ACHN (cell line): ENCODE data around the gene SLC24A4.

Experiments
- DNase-seq: peaks from one replicate; pipeline ENCODE4 v3.0.0-alpha.2; 2015
- in situ Hi-C: cut with HindIII; loops from 2 replicates; pipeline ENCODE4 v1.10.0; 2017; ENCODE audit warnings: low sequenced_read_pairs, low pct_ligation_motif_present, low pct_unique_long_range_greater_than_20kb

The SLC24A4 gene

DNA sequence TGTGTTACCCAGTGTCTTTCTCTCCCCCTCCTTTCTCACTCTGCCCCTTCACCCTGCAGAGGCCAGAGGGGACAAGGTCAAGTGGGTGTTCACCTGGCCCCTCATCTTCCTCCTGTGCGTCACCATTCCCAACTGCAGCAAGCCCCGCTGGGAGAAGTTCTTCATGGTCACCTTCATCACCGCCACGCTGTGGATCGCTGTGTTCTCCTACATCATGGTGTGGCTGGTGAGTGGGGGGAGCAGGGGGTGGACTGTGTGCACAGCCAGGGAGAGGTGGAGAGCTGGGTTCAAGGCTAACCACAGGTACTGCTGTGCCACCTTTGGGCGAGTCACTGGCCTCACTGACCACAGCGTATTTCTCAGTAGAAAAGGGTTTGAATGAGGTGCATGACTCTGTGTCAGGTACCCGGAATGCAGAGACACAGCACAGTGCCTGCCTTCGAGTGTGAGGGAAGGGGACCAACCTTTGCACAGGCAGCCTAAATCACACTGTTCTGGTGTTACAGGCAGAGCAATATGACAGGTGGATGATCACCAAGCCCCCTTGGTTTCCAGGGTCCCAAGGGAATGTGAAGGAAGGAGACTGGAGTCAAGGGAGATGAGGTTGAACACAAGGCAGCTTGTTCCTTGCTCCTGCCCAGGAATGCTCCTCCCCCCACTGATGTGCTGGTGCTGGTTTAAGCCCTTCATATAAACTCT lies 159.8 kb downstream of the SLC24A4 start:
- in situ Hi-C loops, result no loop called here
- DNase-seq, result no peak

- in situ Hi-C loops, result no loop called here
- DNase-seq, result no peak
These were observed 161.3 kb downstream of the SLC24A4 start for GRCh38 chr14:92484132-92484823.

GRCh38 chr14:92486881-92487280 lies 163.9 kb downstream of the SLC24A4 start:
- in situ Hi-C loops, result no loop called here
- no peak for DNase-seq

GRCh38 chr14:92487513-92488133 lies 164.7 kb downstream of the SLC24A4 start:
- in situ Hi-C loops, result no loop called here
- no peak for DNase-seq

- DNase-seq, result no peak
- in situ Hi-C loops, result no loop called here
These were observed 166.7 kb downstream of the SLC24A4 start for GRCh38 chr14:92489394-92490238.

DNA sequence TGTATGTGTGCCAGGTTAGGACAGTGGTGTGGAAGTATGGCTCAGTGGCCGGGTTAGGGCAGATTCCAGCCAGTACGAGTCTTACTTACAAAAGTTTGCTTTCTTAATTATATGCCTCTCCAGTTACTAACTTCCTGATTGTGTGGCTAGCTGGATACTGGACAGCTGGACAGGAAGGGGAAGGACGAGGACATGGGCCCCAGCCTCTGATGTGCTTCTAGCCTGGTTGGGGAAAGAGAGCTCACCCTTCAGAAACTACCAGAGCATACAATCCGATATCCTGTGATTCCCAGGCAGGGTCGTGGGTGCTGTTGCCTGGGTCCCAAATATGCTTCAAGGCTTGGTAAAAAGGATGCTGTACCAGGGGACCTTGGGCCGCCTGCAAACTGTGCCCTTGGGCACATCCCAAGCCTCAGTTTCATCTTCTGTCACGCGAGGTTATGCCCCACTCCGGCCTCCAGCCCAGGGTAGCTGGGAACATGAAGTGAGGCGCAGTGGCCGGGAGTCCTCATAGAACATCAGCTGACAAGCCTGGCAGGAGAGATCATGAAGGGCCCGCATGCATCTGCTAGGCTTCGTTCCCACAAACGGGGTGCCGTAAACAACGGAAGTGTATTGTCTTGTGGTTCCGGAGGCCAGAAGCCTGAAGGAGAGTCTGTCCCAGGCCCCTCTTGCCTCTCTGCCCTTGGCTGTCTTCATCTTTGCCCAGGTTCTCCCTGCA lies 167.4 kb downstream of the SLC24A4 start:
- no peak for DNase-seq
- in situ Hi-C loops, result no loop called here

DNA sequence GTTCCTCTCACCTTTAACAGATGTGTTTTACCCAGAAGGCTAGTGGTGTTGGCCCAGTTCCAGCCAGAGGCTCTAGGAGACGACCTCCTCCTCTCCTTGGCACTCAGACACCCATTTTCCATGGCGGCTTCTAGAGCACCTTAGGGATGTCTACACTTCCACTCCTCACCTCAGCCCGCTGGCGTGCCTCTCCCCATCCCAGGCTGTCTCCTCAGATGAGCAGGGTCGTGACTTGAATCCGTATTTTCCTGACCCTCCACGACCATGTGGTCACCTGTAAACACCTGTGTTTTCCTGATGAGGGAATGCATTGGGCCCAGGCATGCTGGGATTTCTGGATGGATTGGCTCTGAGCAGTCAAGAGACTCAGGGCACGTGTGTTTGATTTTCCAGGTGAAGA lies 168.8 kb downstream of the SLC24A4 start:
- in situ Hi-C loops, result no loop called here
- DNase-seq, result no peak

DNA sequence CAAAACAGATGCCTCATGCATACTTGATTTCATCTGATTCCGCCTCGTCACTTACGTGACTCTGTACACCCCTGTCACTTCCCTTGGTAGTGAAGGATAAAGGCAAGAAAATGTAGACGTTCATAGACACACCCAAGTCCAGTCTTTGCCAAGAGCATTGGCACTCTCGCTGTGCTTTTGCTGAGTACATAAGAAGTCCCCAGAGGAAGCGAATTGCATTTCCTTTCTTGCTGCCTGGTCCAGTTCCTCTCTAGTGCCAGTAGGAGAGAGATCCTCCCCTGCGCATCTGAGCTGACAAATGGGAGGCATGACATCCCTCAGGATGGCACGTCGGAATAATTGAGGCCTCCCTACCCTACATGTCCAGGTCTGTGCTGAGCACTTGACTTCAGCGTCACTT lies 169.3 kb downstream of the SLC24A4 start:
- in situ Hi-C loops, result no loop called here
- no peak for DNase-seq

DNA sequence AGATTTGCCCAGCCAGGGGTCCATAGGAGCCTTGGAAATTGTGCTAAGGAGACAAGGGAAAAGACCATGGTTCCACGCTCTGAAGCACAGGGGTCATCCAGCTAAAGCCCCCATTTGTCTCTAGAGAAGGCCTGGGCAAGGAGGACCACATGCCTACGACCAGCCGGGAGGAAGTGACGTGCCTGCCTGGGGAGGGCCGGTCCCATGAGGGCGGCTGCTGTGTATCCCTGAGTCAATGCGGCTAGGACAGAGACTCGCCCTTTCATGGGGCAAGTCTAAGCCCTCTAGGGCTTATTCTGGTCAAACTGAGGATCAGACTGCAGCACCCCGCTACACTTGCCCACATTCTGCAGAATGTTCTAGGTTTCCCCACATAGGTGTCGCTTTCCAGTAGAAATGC lies 170.1 kb downstream of the SLC24A4 start:
- DNase-seq, result no peak
- in situ Hi-C loops, result no loop called here

DNA sequence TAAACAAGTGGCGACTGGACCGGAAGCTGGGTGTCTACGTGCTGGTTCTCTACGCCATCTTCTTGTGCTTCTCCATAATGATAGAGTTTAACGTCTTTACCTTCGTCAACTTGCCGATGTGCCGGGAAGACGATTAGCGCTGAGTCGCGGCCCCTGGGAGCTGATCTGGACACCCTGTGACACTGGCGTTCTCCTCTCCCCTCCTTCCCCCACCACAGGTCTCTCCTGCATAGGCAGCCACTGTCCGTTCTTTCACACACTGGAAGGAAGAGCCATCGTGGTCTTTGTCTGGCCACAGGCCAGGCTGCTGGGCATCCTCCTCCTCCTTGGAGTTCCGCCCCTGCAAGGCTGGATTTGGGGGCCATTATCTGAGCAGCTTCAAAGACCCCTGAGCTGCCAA lies 170.5 kb downstream of the SLC24A4 start:
- in situ Hi-C loops, result no loop called here
- DNase-seq, result no peak

DNA sequence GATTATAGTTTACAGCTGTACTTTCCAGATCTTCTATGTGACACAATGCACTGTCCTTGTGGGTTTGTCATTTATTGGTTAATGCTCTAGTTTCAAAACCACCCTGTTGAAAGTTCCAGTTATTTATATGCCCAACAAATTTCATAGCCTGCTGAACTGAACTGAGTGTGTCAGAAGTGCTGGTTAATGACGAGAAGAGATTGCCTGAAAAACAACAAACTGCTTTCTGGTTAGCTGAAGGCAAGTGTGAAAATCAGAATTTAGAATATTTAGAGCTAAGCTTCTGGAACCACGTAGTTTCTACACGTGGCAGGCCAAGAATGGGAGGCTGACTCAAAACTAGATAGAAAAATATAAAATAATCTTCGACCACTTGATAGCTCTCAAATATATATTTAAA lies 171.5 kb downstream of the SLC24A4 start:
- no peak for DNase-seq

DNA sequence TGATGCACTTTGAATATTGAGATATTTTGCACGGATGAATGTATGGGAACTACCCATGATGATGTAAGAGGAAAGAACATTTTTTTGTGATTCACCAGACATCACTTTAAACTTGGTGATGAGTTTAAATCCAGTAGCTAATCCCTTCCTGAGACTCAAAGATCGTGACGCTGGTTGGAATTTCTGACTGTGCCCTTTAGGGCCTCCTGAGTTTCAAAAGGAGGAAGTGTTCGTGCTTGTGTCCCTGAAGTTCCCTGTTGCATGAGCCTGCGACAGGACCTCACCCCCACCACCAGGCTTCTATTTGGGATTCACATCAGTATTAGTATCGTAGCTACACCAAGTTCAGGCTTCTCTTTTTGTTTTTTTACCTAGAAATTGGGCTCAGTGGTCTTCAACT lies 172.1 kb downstream of the SLC24A4 start:
- in situ Hi-C loops, result no loop called here
- no peak for DNase-seq

More for the DNA sequence above, 171.5 kb downstream of the SLC24A4 start:
- in situ Hi-C loops, result no loop called here

DNA sequence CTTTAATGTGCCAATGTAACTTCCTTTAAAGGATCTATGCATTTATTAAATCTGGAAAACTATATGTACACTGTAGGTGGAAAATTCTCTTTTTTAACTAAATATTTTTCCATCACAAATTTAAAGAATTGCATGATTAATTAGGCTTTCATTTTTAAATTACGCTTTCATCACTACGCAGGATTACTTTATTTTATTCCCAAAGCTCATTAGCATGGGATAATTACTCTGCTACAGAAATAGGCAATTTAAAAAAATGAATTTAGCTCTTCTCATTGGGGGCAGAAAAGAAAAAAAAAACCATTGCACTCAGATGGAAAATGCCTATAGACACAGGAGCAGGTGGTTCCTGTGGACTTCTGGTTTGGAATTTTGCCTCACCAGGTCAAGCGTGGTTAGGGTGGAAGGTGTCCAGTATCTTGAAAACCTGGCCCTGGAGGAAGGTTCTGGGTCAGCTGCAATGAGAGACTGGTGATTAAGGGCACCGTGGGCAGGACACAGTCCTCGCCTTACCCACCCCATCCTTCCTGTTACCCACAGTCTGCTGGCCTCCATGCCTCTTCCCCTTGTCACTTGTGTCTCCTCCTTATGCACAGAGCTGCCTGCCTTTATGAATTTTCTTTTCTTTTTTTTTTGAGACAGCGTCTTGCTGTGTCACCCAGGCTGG lies 173.4 kb downstream of the SLC24A4 start:
- DNase-seq, result no peak
- in situ Hi-C loops, result no loop called here

- DNase-seq, result no peak
- in situ Hi-C loops, result no loop called here
These were observed 174.4 kb downstream of the SLC24A4 start for GRCh38 chr14:92497391-92497790.

DNA sequence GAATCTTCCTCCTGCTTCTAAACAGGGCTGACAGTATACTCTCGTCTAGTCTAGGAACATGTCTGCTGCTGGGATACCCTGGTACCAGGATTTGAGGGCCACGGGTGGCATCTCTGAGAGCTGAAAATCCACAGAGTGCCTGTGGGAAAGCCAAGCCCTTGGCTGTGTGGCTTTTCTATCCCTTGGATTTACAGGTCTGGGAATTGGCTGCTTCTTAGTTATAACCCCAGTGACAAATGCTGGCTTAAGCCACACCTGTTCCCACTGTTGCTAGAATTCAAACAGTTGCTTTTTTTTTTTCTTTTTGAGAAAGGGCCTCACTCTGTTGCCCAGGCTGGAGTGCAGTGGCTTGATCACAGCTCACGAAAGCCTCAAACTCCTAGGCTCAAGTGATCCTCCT lies 176.3 kb downstream of the SLC24A4 start:
- in situ Hi-C loops, result no loop called here

DNA sequence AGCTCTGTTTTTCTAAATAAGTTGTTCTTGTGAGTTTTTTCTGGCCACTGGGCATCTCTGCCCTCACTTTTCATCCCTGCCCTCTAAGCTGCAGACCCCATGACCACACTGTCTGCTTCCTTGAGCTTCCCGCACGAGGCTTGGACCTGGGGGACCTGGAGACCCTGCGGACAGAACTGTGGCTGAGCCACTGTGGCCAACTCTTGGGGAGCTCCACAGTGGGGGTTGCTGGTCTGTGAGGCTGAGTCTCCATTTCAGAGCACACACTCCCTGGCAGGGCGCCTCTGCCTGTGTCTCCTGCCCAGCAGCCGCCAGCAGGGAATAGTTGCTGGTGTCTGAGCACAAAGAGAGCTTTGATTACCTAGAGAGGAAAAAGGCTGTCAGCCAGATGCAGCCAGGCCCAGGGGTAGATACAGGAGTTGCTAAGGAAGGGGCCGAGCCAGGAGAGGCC lies 177.6 kb downstream of the SLC24A4 start:
- in situ Hi-C loops, result no loop called here
- DNase-seq, result no peak

More for the DNA sequence above, 176.3 kb downstream of the SLC24A4 start:
- no peak for DNase-seq

- no peak for DNase-seq
- in situ Hi-C loops, result no loop called here
These were observed 179.0 kb downstream of the SLC24A4 start for GRCh38 chr14:92501891-92502351.
